K562 (cell line): ENCODE data around the gene TTLL8. TPM values are rescaled to one million over a fixed set of nuclear protein-coding genes. Genes with fewer than 3 reads are reported as not detected.
A peak's percentile ranks its signal among the peaks of the same experiment; 100 is the strongest.

Experiments used
- ATAC-seq: fragments of 200-7000 bp; cut with Tn5 transposase; 3 replicates; pipeline ENCODE4 v1.9.1; 2020; ENCODE audit warnings: moderate library complexity
- BruUV-seq: library from RNA; stranded (reverse); fragments of 400-500 nt; replicated peaks from 2 replicates; lab custom pipeline; 2021; lab: Mats Ljungman, UMichigan
- CTCF ChIA-PET: fragments of 300-600 bp; formaldehyde crosslinking; extraction: SDS; loops from one replicate; lab custom pipeline; 2021; ENCODE audit warnings: low intra/inter-chr PET ratio; lab: Yijun Ruan, JAX
- POLR2A ChIA-PET: fragments of 300-600, 350-650 bp; sonication (Branson Sonifier 250); formaldehyde crosslinking; extraction: SDS; loops from one replicate; lab custom pipeline; 2021; ENCODE audit warnings: antibody characterized with exemption, inconsistent platforms; lab: Yijun Ruan, JAX
- DNase-seq, 4 experiments: peaks; one replicate each; pipeline versions ENCODE4 v3.0.0 to v3.0.0-alpha.2; 2011 to 2018; ENCODE audit warnings: low spot score in 3 of 4, mixed read lengths in 3 of 4; ENCODE audit errors: extremely low read depth in 1 of 4
- FAIRE-seq: peaks from 2 replicates; lab custom pipeline; 2011; peaks lifted over from hg19 to GRCh38; lab: Jason Lieb, UNC
- H2AFZ ChIP-seq: 2 replicates; pipeline ENCODE4 v1.6.0; 2011; ENCODE audit warnings: low read depth, low read length, control low read depth, inconsistent platforms
- H3K27ac ChIP-seq: fragments of 200-600 bp; 3 replicates; pipeline ENCODE4 v1.8.0; 2011; ENCODE audit warnings: low read depth, mild to moderate bottlenecking, control low read depth, inconsistent platforms, low read length, moderate library complexity, mixed read lengths; ENCODE audit errors: extremely low read depth
- H3K27me3 ChIP-seq, 2 experiments: fragments of 300-600 bp in 1 of 2; 2 replicates in 1 of 2; 3 replicates in 1 of 2; pipeline versions ENCODE4 v1.6.0 to v1.8.0; 2011; ENCODE audit warnings: inconsistent platforms in 2 of 2, low read length in 2 of 2, mild to moderate bottlenecking in 1 of 2, mixed read lengths in 1 of 2, moderate library complexity in 1 of 2; ENCODE audit not compliant: control insufficient read depth in 2 of 2, insufficient read depth in 2 of 2
- H3K36me3 ChIP-seq: fragments of 300-600 bp; 3 replicates; pipeline ENCODE4 v1.8.0; 2011; ENCODE audit warnings: mild to moderate bottlenecking, low read length, inconsistent platforms; ENCODE audit not compliant: control insufficient read depth, insufficient read depth
- H3K4me1 ChIP-seq, 2 experiments: fragments of 200-600 bp in 1 of 2; replicated peaks in 1 of 2; 2 replicates in 1 of 2; 3 replicates in 1 of 2; pipeline versions ENCODE4 v1.5.1 to v1.8.0; 2011; ENCODE audit warnings: inconsistent platforms in 2 of 2, low read length in 2 of 2, mild to moderate bottlenecking in 1 of 2, mixed read lengths in 1 of 2, moderate library complexity in 1 of 2; ENCODE audit not compliant: control insufficient read depth in 2 of 2, insufficient read depth in 2 of 2
- H3K4me2 ChIP-seq: 2 replicates; pipeline ENCODE4 v1.6.1; 2011; ENCODE audit warnings: low read length, control low read depth, inconsistent platforms, mixed read lengths; ENCODE audit not compliant: insufficient read depth
- H3K4me3 ChIP-seq: fragments of 200-600 bp; sonication (generic), shearing (Covaris generic); 2 replicates; pipeline ENCODE4 v1.5.1; 2016; ENCODE audit warnings: control low read depth, inconsistent platforms
- H3K79me2 ChIP-seq: fragments of 200-600 bp; 3 replicates; pipeline ENCODE4 v1.8.0; 2011; ENCODE audit warnings: low read length, inconsistent platforms; ENCODE audit not compliant: control insufficient read depth, insufficient read depth
- H3K9ac ChIP-seq, 2 experiments: 2 replicates each; pipeline versions ENCODE4 v1.6.0 to v1.6.1; 2011; ENCODE audit warnings: low read depth in 2 of 2, low read length in 2 of 2, control low read depth in 1 of 2, inconsistent platforms in 1 of 2, mild to moderate bottlenecking in 1 of 2, mixed read lengths in 1 of 2; ENCODE audit not compliant: insufficient read depth in 1 of 2
- H3K9me1 ChIP-seq: one replicate; pipeline ENCODE4 v1.6.0; 2011; ENCODE audit warnings: inconsistent platforms, mild to moderate bottlenecking, low read length, moderate library complexity; ENCODE audit not compliant: control insufficient read depth, insufficient read depth
- H3K9me3 ChIP-seq: replicated peaks from 2 replicates; pipeline ENCODE4 v1.5.1; 2011; ENCODE audit warnings: low read depth, low read length, inconsistent platforms; ENCODE audit not compliant: control insufficient read depth, insufficient read depth
- H4K20me1 ChIP-seq: replicated peaks from 2 replicates; pipeline ENCODE4 v1.6.1; 2011; ENCODE audit warnings: low read length, inconsistent platforms, mixed read lengths; ENCODE audit not compliant: control insufficient read depth, insufficient read depth
- FOSL1 ChIP-seq: fragments of 200-800 bp; sonication (Bioruptor generic); conservative IDR thresholded peaks from 2 replicates; pipeline ENCODE4 v1.6.1; 2016; ENCODE audit warnings: missing genetic modification characterization, missing compliant biosample characterization
- L3MBTL2 ChIP-seq: fragments of 450-650 bp; IDR thresholded peaks from 2 replicates; pipeline ENCODE4 v1.6.1; 2016; ENCODE audit warnings: mild to moderate bottlenecking, moderate library complexity
- POLR2H ChIP-seq: IDR thresholded peaks from 2 replicates; pipeline ENCODE4 v1.6.1; 2016; ENCODE audit warnings: missing genetic modification characterization, low read depth, mild to moderate bottlenecking, control low read depth, missing compliant biosample characterization, moderate library complexity
- WGBS: fragments of 100-300 bp; shearing (Covaris generic); methylation state at CpG from one replicate; pipeline ENCODE4 v1.1.6; 2016; ENCODE audit warnings: low coverage, mixed read lengths; ENCODE audit not compliant: insufficient coverage; ENCODE audit errors: missing lambda C conversion rate; 5-methylcytosine and 5-hydroxymethylcytosine counted together
- in situ Hi-C: fragments of 300-500 bp; cut with MboI; formaldehyde crosslinking; loops from 4 replicates; pipeline ENCODE4 v1.15.0; 2018; ENCODE audit warnings: inconsistent platforms, mixed read lengths
- intact Hi-C: fragments of 100-400 bp; cut with micrococcal nuclease; formaldehyde crosslinking; loops from 2 replicates; pipeline ENCODE4 v1.14.2; 2022
- polyA plus RNA-seq, 8 experiments: library from polyadenylated mRNA; depleted of rRNA in 4 of 8; stranded (reverse) in 5 of 8; unstranded in 3 of 8; fragments of >200 nt; fragmentation: Nextera tagmentation in 2 of 8; fragmentation: Illumina TruSeq in 1 of 8; extraction: Ambion mirVana in 2 of 8; extraction: Trizol in 1 of 8; gene quantifications; 2 replicates each; pipeline versions ENCODE4 v1.2.1 to v1.2.3, GENCODE V29; 2011 to 2014; ENCODE audit warnings: inconsistent platforms in 1 of 8, missing spikeins in 1 of 8
- total RNA-seq, 7 experiments: library from RNA; depleted of rRNA in 6 of 7; stranded (reverse); fragments of >200 nt in 6 of 7; fragmentation: Illumina TruSeq in 2 of 7; extraction: Trizol in 2 of 7; gene quantifications; 2 replicates each; pipeline versions ENCODE4 v1.2.1 to v1.2.3, GENCODE V29; 2011 to 2021; ENCODE audit warnings: low replicate concordance in 1 of 7
- TF ChIP-seq, protein P1 (sequence below), 2 experiments: IDR thresholded peaks; 2 replicates each; pipeline ENCODE4 v1.6.1; 2011; ENCODE audit warnings: borderline replicate concordance in 1 of 2, control low read depth in 1 of 2, low read depth in 1 of 2, low read length in 1 of 2, mild to moderate bottlenecking in 1 of 2, mixed read lengths in 1 of 2, moderate library complexity in 1 of 2; ENCODE audit not compliant: insufficient read depth in 1 of 2, insufficient read length in 1 of 2, poor library complexity in 1 of 2, severe bottlenecking in 1 of 2; ENCODE audit errors: extremely low read depth in 1 of 2
- TF ChIP-seq, protein P2 (sequence below): sonication (generic); formaldehyde crosslinking; IDR thresholded peaks from 2 replicates; pipeline ENCODE4 v1.8.1; 2023; ENCODE audit warnings: mild to moderate bottlenecking, missing genetic modification reagents

Gene TTLL8
- total and polyA plus RNA-seq, 9 of the 15 experiments (the other 6 are each of a cell fraction or from before 2014, with no cell fraction given): not detected

DNA sequence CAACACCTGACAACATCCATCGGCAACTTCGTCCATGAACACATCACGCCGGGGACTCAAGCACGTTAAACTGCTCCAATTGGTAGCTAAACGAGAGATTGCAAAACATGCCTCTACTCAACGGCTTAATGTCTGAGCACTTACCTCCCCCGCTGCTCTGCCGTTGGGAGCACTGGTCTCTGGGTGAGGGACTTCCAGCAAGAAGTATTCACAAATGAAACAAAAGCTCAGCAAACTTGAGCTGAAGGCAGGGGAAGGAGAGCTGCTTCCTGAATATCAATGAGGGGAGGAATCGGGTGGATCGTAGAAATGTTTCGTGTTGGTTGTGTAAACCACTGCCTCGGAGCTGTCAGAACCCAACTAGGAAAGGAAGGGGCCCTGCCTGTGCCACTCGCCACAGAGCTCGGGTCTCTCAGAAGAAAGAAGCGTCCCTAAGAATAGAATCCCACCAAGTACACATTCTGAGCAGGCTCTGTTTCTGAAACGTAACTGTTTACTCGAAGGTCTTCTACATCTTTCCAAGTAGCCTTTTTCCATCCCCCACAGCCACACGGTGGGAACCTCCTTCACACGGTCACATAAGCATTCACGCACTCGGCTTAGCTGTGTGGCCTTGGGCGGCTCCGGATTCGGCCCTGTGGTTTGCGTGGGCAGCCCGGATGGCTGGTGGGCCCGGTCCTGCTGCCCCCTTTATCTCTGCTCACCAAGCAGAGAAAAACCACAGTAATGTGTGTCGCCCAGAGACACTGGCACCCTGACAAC, 27.3 kb upstream of the TTLL8 start, which contains the start of gene MLC1 (continued):
- TF ChIP-seq POLR2H (tag) (no peak), L3MBTL2 (peak; percentile 37; the same call in 1 of the 2 replicates)
- TF ChIP-seq, protein P1, sequence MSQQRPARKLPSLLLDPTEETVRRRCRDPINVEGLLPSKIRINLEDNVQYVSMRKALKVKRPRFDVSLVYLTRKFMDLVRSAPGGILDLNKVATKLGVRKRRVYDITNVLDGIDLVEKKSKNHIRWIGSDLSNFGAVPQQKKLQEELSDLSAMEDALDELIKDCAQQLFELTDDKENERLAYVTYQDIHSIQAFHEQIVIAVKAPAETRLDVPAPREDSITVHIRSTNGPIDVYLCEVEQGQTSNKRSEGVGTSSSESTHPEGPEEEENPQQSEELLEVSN (IDR thresholded peaks at IDR 0.05; ENCODE audit: borderline replicate concordance in 1 of 2, extremely low read depth in 1 of 2, insufficient read depth in 1 of 2, insufficient read length in 1 of 2, low read depth in 1 of 2, low read length in 1 of 2, poor library complexity in 1 of 2, severe bottlenecking in 1 of 2): peak in 1 of 2 experiments; percentile 20

GRCh38 chr22:50084614-50085021, 26.5 kb upstream of the TTLL8 start:
- Histone ChIP-seq H3K36me3 (no peaks in the 10 kb centered on the region), H3K9me1 (no peaks in the 10 kb centered on the region), H4K20me1 (no peaks in the 10 kb centered on the region), H2AFZ (no peak overlapping the region), H3K4me2 (no peak overlapping the region), H3K4me3 (no peak overlapping the region)
- in situ Hi-C loops (no loop called here), intact Hi-C loops (no loop called here)
- POLR2A ChIA-PET: interaction anchor here (1.4 to 2.0 kb wide), 3 partner anchors 9 to 36 kb away, joined by 3 to 5 read pairs (median 4); no protein-coding TSS in a partner anchor
- FAIRE-seq: no peak
- no peak for TF ChIP-seq FOSL1 (tag)
- TF ChIP-seq, protein P2, sequence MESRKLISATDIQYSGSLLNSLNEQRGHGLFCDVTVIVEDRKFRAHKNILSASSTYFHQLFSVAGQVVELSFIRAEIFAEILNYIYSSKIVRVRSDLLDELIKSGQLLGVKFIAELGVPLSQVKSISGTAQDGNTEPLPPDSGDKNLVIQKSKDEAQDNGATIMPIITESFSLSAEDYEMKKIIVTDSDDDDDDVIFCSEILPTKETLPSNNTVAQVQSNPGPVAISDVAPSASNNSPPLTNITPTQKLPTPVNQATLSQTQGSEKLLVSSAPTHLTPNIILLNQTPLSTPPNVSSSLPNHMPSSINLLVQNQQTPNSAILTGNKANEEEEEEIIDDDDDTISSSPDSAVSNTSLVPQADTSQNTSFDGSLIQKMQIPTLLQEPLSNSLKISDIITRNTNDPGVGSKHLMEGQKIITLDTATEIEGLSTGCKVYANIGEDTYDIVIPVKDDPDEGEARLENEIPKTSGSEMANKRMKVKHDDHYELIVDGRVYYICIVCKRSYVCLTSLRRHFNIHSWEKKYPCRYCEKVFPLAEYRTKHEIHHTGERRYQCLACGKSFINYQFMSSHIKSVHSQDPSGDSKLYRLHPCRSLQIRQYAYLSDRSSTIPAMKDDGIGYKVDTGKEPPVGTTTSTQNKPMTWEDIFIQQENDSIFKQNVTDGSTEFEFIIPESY: peak; percentile 53
- TF ChIP-seq, all 486 proteins: peak for 1
- CTCF ChIA-PET: no interaction called here
- BruUV-seq: no TSS peak
- H3K4me1 ChIP-seq: peaks cover 10 to 23% of the 10 kb centered on the region in 2 experiments; a peak in 4 of 5 replicates
- DNase-seq (no peak), ATAC-seq (no peak)
- no peak overlapping the region for H3K9ac ChIP-seq
- whole genome bisulfite sequencing: 56% methylated on average over 6 of the region's 16 CpGs
- no peaks in the 10 kb centered on the region for H3K27me3 ChIP-seq
- H3K27ac ChIP-seq: no peak overlapping the region
- peaks cover 4% of the 10 kb centered on the region for H3K9me3 ChIP-seq
- H3K79me2 ChIP-seq: no peaks in the 10 kb centered on the region
